ENCODE results near the gene OR5K4.
"Not testable (repeated sequence)": the region's sequence is repeated elsewhere in the genome, so short reads cannot be mapped to it uniquely, and the experiment has no call there.

OR5K4 gene

GRCh38 chr3:98367464-98368246 is 14.0 kb downstream of the OR5K4 start:
- in situ Hi-C loops (cut with MboI; ENCODE audit: low sequenced_read_pairs), result no loop called here

DNA sequence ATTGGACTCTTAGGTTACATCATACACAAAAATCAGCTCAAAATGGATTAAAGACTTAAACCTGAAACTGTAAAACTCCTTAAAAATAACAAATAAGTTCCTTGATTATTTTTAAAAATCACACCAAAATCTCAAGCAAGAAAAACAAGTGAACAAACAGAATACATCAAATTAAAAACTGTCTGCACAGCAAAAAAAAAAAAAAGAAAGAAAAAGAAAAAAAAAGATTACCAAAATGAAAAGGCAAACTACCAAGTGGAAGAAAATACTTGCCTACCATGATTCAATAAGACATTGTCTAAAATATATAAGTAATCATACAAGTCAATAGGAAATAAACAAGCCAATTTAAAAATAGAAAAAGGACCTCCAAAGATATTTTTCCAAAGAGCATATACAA is 17.5 kb downstream of the OR5K4 start:
- in situ Hi-C loops (cut with MboI; ENCODE audit: low sequenced_read_pairs), result no loop called here

DNA sequence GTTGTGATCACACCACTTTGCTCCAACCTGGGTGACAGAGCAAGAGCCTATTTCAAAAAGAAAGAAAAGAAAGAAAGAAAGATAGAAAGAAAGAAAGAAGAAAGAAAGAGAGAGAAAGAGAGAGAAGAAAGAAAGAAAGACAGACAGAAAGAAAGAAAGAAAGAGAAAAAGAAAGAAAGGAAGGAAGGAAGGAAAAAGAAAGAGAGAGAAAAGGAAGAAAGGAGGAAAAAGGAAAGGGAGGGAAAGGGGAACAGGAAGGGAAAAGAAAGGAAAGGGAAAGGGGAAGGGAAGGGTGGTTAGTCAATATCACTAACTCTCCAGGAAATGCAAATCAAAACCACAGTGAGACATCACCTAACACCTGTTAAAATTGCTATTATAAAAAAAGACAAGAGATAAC is 18.2 kb downstream of the OR5K4 start:
- in situ Hi-C loops (cut with MboI; ENCODE audit: low sequenced_read_pairs), result no loop called here

DNA sequence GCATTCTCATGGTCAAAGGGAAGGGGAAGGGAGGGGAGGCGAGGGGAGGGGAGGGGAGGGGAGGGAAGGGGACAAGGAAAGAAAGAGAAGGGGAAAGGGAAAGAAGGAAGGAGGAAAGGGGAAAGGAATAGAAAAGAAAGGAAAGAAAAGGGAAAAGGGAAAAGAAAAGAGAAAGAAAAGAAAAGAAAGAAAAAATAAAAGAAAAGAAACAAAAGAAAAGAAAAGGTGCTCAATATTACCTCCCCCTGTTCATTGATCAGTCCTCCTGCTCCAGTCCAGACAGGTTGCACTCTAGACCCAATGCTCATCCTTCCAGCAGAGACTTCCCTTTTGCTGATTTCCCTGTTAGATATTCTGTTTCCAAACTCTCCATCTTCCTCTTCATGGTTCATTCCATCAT is 18.8 kb downstream of the OR5K4 start:
- in situ Hi-C loops (cut with MboI; ENCODE audit: low sequenced_read_pairs), result no loop called here

GRCh38 chr3:98376631-98377030 is 23.0 kb downstream of the OR5K4 start:
- in situ Hi-C loops (cut with MboI; ENCODE audit: low sequenced_read_pairs), result no loop called here

DNA sequence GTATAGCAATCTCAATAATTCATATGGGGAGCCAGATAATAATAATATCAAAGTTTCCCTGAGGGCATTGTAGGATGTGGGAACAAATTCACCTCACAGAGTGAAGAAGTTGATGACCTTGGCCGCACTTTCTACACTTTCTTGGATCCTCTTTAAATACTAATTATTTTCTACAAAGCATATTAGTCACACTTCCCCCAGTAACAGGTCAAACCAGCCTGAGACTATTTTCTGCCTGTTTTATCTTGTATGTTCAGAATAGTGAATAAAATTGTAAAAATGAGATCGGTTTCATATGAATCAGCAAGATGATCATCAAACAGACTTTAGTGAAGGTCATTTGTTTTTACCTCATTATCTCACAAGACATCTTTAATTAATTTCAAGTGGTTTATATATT is 34.5 kb downstream of the OR5K4 start:
- in situ Hi-C loops (cut with MboI; ENCODE audit: low sequenced_read_pairs), result no loop called here

- in situ Hi-C loops (cut with MboI; ENCODE audit: low sequenced_read_pairs), result no loop called here
Measured at GRCh38 chr3:98390366-98390765, 36.7 kb downstream of the OR5K4 start, which contains the start of gene OR5K3. Gene OR5K3, plus strand, starts transcription at chr3:98390666. Its CDS starts 0 bp downstream, at chr3:98390666.

GRCh38 chr3:98395101-98395500 is 41.4 kb downstream of the OR5K4 start:
- in situ Hi-C loops (cut with MboI; ENCODE audit: low sequenced_read_pairs), result no loop called here

- in situ Hi-C loops (cut with MboI; ENCODE audit: low sequenced_read_pairs), result not testable (repeated sequence)
Measured at GRCh38 chr3:98396482-98396881, 42.8 kb downstream of the OR5K4 start.

- in situ Hi-C loops (cut with MboI; ENCODE audit: low sequenced_read_pairs), result no loop called here
Measured at GRCh38 chr3:98398513-98398912, 44.9 kb downstream of the OR5K4 start.

DNA sequence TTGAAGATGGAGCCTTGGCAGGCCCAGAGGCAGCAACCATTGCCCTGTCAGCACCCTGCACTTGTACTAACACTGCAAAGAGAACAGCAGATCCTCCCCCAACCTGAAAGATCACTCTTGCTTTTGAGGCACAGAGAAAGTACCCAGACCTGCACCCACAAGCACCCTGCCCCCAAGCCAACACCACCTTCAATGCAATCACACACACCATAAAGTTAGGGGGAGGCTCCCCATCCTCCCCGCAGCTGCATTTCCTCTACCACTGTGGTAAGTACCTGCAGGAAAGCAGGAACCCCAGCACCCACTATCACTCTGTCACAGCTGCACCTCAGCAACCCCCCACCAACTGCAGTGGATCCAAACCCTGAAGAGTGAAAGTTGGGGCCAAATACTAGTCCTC is 48.9 kb downstream of the OR5K4 start:
- in situ Hi-C loops (cut with MboI; ENCODE audit: low sequenced_read_pairs), result no loop called here

- in situ Hi-C loops (cut with MboI; ENCODE audit: low sequenced_read_pairs), result no loop called here
Measured at GRCh38 chr3:98404010-98404409, 50.4 kb downstream of the OR5K4 start.

All from HL-60/S4 treated with retinoic acid at 250 ng/mL for 4 days and 3 days (cell line).